NOMO-1 (cell line): ENCODE measurements around the gene FBXO4.
"Not testable (repeated sequence)": the region's sequence is repeated elsewhere in the genome, so short reads cannot be mapped to it uniquely, and the experiment has no call there.

Experiments used
- DNase-seq, 2 experiments: peaks; one replicate each; lab custom pipeline; 2025; ENCODE audit not compliant: unreplicated experiment in 2 of 2; lab: John Stamatoyannopoulos, UW

The FBXO4 gene

GRCh38 chr5:41921874-41922273, 3.2 kb upstream of the FBXO4 start:
- DNase-seq, result no peak

DNA sequence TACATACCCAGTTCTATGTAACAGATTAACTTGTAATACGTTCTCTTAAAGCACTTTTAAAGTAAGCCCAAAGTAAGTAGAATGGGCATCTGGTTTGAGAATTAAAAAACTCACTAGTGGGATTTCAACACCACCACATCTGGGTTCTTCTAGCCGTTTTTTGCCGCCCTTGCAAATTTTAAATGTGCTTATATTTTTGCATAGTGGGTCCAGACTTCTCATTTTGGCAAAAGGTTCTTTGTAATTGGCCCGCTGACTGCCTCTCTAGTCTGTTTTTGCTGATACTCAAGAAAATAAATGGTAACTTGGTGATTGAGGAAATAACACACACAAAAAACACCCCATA, 582 bp upstream of the FBXO4 start:
- no peak for DNase-seq

- peak; percentile 51 to 68 for DNase-seq
Measured at GRCh38 chr5:41925555-41925951, 472 bp downstream of the FBXO4 start.

- no peak for DNase-seq
Measured at GRCh38 chr5:41927604-41928003, 2.5 kb downstream of the FBXO4 start.

- no peak for DNase-seq
Measured at GRCh38 chr5:41929035-41929434, 4.0 kb downstream of the FBXO4 start.

DNA sequence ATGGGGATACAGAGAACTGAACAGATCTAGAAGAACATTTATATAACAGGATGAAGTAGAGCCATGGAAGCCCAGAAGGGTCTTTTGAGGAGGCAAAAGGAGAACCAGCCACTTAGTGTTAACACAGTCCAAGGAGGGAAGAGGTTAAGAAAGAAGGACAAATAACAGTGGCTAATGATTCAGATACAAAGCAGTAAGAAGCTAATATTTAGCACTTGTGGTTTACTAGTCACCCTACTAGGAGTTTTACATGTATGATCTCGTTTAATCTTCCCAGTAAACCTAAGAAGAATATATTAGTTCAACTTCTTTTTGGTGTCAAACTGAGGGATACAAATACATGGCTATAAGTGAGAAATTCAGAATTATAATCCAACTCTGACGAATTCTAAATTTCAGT, 7.7 kb downstream of the FBXO4 start:
- no peak for DNase-seq

GRCh38 chr5:41935544-41935943, 10.5 kb downstream of the FBXO4 start:
- DNase-seq, result no peak

DNA sequence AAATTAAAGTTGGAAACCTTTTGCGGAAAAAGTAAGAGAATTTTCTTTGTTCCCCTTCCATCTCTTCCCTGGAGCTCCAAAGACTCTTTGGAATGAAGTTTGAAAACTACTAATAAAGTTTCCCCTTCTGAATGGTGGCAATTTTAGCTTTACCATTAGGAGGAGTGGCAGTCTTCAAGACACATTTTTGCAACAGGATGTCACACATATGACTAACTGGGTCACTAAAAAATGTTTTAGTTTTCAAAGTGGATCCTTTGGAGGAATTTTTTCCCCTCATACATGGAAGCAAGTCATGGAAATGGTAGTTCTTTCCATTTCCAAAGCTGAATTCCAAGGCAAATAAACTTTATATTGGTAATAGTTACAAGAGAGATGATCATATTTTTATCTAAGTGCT, 15.6 kb downstream of the FBXO4 start:
- no peak for DNase-seq

DNA sequence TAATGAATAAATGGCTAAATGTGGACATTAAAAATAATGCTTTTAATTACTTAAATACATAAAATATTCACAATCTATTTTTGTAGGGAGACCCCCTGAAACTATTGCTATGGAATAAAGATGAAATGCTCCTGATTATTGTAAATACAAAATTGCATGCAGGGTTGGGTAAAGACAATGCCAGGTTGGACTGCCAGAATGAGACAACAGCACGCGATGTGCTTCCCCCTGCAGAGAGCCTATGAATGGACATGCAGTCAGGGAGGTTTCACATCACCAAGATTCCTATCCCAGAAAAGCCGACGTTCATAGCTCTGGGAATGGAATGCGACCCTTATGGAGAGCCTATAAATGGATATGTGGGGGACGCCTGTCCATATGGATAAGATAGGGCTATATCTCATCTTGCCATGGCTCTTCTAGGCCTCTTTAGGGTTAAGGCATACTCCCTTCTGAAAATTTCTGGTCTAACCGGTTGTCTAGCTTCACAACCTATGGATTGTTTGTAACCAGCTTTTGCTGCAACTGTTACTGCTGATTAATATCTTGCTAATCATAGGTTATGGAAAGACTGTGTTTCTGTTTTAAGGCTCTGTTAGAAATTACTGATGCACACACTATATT, 20.4 kb downstream of the FBXO4 start:
- not testable (repeated sequence) for DNase-seq

- DNase-seq, result no peak
Measured at GRCh38 chr5:41951224-41951623, 26.1 kb downstream of the FBXO4 start.

DNA sequence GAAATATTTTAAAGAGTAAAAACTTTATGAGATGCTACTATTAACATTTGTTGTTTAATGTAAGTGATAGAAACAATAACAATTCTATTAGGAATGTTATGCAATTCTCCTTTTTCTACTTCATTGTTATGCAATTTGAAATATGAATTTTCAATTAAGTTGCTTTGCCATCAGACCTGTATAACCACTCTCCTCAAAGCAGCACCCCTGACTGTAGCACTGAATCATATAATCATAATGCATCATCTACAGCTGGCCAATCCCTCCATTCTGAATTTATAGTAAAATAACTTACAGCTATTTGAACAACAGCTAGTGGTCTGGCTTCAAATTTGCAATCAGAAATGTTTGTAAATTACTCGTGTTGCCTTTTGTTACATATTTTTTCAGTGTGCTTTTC, 29.2 kb downstream of the FBXO4 start:
- no peak for DNase-seq

DNA sequence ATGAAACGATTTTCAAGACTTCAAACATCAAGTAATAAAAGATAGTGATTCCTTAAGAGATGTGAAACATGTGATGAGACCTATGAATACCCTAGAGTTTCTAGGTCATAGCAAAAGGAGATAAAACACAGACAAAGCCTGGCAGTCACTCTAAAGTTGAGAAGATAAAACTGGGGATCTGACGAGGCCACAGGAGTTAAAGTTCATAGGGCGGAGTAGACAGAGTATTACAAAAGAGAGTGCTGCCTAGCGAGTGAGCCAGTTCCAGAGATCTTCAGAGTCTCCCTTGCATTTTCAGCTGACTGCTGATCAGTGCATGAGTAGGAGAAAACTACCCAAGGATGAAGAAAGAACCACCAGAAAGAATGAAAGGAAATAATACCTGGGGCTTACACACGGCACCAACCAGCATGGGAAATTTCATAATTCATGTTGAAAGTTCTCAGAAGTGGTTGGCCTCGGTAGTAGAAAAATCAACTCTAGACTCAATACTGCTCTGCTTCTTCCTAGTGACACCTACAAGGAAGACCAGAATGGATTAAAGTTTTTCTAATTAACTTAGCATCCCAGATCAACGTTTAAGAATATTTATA, 30.4 kb downstream of the FBXO4 start:
- DNase-seq, result no peak

- DNase-seq, result no peak
Measured at GRCh38 chr5:41956943-41957342, 31.9 kb downstream of the FBXO4 start.

- DNase-seq, result no peak
Measured at GRCh38 chr5:41960481-41960880, 35.4 kb downstream of the FBXO4 start.

GRCh38 chr5:41961736-41962135, 36.7 kb downstream of the FBXO4 start:
- no peak for DNase-seq

- no peak for DNase-seq
Measured at GRCh38 chr5:41962491-41962890, 37.4 kb downstream of the FBXO4 start.

DNA sequence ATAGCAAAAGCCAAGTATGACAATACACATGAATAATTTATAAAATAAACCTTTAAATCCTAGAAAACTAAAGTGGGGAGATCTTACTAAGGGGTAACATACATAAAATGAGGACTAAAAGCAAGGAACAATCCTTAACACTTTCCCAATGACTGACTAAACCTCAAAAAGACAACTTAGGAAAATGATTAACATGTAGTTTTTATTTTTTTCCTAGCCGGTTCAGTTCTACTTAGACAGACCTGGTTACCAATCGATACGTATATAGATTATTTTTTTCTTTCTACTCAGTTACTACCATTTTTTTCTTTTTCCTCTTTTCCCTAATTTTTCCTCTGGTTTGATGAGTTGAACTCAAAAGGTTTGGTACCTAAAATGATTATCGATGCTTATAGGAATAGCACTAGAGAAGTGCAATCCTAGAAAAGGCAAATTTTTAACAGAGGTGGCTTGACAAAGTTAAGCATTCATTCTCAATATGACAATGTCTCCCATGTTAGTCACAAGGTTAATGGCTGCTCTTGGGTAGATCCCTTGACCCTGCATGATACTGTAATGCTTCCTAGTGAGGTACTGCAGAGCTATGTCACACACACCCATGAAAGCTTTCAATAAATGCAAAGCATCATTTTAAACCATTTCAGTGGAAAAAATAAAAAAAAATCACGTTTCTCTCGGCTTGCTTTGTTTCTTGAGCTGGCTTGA, 41.5 kb downstream of the FBXO4 start:
- no peak for DNase-seq

GRCh38 chr5:41967401-41967800, 42.3 kb downstream of the FBXO4 start:
- no peak for DNase-seq

DNA sequence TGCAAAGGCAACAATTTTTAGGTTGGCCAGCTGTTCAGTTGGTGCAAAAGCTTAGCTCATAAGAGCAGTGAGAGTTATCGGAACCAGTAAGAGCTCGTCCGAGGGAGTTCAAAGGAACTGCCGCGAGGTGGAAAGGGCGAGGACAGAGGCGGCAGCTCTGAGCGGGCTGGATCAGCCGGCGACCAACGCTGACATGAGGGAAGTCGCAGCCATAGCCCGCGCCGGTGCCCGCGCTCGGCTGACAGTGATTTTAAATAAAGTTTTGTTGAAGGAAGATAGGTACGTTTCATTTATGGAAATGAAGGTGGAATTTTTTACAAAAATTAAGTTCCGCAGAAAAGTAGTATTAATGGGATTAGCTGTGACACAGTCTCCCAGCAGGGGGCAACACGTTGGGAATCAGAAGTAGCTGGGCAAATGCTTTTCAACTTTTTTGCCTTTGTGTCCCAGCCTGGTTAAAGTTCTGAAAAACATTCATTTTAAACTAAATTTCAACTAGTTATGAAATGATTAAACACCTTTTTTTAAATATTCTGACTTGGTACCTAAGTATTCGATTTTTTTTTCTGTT, 43.2 kb downstream of the FBXO4 start:
- DNase-seq, result no peak

DNA sequence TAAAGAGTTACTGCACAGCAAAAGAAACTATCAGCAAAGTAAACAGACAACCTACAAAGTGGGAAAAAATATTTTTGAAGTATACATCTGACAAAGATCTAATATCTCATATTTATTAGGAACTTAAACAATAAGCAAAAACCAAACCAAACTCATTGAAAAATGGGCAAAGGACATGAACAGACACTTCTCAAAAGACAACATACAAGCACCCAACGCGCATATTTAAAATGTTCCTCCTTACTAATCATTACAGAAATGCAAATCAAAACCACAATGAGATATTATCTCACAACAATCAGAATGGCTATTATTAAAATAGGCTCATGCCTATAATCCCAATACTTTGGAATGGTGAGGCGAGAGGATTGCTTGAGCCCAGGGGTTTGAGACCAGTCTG, 48.0 kb downstream of the FBXO4 start:
- no peak for DNase-seq

GRCh38 chr5:41973887-41974286, 48.8 kb downstream of the FBXO4 start:
- no peak for DNase-seq

DNA sequence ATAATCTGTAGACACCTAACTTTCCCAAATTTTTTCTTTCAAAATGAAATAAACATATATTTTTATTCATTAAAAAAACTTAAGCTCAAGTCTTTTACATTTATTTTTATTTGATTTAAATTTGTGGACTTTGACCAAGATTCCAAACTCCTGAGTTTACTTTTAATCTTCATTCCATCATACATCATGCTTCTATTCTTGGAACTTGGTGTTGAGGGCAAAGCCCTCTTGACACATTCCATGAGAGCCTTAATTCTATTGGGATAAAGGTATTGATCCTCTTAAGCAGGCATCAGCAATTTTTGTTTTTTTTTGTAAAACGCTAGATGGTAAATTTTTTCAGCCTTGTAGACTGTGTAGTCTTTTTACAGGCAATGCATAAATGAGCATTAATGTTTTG, 53.6 kb downstream of the FBXO4 start:
- no peak for DNase-seq
